Stimulated activated CD8-positive, alpha-beta memory T cell treated with anti-CD3 and anti-CD28 coated beads, Interleukin-12 subunit alpha, Interleukin-12 subunit beta, amount 100 ng/mL, for 24 hours (primary cell): ENCODE results near the gene KLHDC9.
"Not testable (repeated sequence)": the region's sequence is repeated elsewhere in the genome, so short reads cannot be mapped to it uniquely, and the experiment has no call there.

Experiments used
- DNase-seq: peaks from one replicate; pipeline ENCODE4 v3.0.0-alpha.2; 2020; ENCODE audit errors: extremely low read depth

Gene KLHDC9, protein sequence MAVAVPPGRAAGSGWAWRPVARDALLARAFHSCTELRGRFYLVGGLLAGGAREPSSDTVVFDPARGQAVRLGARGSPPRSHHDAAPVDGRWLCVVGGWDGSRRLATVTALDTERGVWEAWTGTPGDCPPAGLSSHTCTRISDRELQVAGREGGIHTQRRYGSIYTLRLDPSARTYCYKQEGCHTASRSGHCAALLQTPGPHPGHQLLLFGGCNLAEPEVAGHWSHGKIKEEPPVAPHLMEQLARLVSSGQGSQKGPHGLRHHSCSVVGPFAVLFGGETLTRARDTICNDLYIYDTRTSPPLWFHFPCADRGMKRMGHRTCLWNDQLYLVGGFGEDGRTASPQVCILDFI

DNA sequence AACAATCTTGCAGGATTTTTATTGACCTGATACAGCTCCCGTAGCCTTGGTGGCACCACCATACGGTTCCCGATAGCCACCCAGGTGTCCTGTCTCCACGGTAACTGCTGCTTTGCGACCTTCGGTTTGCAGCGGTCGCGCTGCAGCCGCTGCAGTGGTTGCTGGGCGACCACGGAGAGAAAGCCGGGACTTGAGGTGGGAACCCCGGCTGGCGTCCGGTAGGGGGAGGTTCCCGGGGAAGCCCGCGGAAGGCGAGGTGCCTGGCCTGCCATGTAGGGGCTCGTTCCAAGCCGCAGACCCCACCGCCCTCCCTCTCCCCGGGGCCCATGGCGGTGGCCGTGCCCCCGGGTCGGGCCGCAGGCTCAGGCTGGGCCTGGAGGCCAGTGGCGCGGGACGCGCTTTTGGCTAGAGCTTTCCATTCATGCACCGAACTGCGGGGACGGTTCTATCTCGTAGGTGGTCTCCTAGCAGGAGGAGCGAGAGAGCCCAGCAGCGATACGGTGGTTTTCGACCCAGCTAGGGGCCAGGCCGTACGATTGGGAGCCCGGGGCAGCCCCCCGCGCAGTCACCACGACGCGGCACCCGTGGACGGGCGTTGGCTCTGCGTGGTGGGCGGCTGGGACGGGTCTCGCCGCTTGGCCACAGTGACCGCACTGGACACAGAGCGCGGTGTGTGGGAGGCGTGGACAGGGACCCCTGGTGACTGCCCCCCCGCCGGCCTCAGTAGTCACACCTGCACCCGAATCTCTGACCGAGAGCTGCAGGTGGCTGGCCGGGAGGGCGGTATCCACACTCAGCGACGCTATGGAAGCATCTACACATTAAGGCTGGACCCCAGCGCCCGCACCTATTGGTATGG, at the start of gene KLHDC9:
TSS of gene KLHDC9 (plus strand) at position 152 of the 859 bp plus-strand sequence. CDS start at position 327, 175 bp downstream.
- DNase-seq = no peak

DNA sequence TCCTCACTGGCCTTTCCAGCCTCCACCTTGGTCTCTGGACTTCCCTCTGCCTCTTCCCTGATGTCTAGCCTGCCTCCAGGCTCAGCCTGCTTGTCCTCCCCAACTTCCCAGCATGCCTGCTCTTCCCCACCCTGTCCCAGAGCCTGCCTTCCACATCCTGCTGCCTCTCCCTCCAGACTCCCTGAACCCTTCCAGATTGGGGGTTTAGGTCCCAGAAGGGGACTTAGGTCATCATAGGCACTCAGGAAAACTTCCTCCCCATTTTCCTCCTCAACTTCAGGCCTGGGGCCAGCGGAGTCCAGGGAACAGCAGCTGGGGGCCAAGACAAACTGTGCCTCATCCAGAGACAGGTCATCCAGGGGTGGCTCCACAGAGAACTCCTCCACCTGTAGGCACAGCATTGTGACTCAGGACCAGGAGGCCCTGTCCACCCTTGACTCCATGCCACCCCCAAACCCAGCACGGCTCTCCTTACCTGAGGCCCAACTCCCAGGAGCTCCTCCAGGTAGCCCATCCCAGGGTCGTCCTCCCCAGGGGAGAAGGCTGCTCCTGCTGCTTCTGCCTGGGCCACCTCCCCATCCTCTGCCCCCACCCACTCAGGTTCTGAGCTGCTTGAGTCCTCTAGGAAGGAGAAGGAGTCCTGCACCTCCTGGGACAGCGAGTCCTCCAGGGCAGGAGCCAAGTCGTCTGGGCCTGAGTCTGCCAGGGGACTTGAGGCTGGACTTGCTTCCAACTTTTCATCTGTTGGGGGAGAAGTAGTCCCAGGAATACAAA, 49.0 kb upstream of the KLHDC9 start:
- no peak for DNase-seq

DNA sequence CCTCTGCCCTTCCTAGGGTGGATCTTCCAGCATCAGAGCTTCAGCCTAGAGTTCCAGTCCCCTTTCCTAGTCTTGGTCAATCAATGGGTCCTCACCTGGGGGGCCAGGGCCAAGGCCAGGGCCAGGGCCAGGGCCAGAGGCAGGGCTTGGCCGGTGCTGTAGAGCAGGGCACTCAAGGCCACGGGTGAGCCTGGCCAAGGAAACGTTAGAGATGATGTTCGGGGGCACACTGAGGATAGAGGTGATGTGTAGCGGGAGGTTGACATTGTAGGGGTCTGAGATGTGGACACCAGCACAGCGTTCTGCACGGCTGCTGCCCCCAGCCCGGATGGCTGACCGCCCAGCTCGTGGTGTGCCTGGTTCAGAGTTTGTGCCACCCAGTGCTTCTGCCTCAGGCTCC, 46.9 kb upstream of the KLHDC9 start:
- no peak for DNase-seq

DNA sequence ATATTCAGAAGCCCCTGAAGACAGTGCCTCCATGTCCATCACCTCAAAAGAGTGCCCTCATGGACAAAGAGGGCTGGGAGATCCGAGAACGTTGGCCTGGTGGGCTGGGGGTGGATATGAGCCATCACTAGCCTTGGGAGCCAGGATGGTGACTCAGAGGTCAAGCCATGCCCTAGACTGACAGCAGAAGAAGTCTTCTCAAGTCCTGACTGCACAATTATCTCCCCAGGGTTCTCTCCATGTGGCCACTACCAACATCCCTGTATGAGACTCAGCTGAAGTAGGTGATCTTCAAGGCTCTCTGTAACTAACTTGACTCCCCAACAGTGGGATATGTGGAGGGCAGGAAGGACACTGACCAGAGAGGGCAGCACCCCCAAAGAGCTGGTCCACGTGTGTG, 45.3 kb upstream of the KLHDC9 start:
- no peak for DNase-seq

DNA sequence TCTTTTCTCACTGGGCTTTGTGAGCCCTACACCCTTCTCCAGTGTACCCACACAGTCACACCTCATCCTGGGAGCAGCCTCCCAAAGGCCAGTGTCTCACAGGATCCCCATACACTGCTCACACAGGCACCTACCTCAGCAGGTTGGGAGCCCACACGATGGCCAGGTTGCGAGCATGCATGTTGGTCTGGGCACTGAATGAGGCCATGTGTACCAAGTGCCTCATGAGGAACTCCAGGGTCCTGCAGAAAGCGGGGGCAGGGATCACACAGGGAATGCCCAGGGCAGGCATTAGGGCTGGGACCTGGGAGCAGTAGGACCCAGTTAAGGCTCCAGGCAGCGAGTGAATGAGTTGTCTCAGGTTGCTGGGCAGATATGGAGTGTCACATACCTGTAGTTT, 43.9 kb upstream of the KLHDC9 start:
- no peak for DNase-seq

DNA sequence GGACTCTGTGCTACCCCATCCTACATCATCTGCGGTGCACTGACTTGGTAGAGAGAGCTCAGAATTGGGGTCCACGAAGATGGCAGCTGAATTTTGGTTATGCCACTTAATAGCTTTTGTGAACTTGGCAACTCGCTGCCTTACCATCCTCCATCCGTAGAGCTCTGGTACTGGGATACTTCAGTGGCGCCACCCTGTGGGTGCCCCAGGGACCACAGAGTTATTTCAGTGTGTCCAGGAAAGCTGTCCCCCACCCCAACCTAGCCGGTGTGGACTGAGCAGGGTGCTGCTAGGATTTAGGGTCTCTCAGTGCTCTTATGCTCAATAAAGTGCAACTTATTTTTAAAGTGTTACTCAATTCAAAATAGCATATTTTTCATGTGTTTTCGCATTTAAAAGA, 43.4 kb upstream of the KLHDC9 start:
- no peak for DNase-seq

DNA sequence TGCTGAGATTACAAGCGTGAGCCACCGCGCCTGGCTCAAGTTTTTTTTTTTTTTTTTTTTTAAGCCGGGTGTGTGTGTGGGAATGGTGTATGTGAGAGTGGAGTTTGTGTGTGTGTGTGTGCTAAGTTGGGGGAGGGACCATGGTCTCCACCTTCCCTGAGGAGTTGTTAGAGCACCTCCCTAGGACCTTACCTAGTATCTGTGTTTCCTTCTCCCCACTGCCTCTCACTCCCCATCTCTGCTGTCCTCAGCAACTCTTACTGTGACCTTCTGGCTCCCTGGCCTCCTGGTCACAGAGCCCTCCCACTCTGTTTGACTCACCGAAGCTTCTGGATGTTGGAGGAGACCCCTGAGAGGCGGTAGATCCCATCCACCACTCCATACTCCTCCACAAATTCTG, 38.9 kb upstream of the KLHDC9 start:
- no peak for DNase-seq

DNA sequence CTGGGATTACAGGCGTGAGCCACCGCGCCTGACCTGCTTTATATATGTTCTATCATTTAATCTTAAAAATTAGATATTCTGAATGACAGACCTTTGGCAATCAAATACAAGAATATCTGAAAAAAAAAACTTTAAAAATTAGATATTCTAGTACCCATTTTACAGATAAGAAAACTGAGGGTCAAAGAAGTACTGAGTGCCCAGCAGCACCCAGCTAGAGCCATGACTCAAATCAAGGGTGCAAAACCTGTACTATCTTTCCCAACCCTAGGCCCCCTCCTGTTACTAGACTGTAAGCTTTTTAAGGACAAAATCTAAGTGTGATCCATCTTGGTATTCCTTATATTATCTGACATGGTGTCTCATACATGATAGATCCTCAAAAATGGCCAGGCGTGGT, 36.7 kb upstream of the KLHDC9 start:
- DNase-seq = no peak

DNA sequence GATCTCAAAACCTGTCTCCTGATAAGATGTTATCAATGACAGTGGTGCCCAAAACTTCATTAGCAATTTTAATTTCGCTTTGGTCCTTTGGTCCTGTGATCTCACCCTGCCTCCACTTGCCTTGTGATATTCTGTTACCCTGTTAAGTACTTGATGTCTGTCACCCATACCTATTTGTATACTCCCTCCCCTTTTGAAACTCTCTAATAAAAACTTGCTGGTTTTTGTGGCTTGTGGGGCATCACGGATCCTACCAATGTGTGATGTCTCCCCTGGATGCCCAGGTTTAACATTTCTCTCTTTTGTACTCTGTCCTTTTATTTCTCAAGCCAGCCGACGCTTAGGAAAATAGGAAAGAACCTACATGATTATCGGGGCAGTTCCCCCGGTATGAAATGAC, 34.2 kb upstream of the KLHDC9 start:
- DNase-seq = not testable (repeated sequence)

DNA sequence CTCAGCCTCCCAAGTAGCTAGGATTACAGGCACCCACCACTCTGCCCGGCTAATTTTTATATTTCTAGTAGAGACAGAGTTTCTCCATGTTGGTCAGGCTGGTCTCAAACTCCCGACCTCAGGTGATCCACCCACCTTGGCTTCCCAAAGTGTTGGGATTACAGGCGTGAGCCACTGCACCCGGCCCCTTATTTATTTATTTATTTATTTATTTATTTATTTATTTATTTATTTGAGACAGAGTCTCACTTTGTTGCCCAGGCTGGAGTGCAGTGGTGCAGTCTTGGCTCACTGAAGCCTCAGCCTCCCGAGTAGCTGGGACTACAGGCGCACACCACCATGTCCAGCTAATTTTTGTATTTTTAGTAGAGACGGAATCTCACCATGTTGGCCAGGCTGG, 32.5 kb upstream of the KLHDC9 start:
- DNase-seq = not testable (repeated sequence)

DNA sequence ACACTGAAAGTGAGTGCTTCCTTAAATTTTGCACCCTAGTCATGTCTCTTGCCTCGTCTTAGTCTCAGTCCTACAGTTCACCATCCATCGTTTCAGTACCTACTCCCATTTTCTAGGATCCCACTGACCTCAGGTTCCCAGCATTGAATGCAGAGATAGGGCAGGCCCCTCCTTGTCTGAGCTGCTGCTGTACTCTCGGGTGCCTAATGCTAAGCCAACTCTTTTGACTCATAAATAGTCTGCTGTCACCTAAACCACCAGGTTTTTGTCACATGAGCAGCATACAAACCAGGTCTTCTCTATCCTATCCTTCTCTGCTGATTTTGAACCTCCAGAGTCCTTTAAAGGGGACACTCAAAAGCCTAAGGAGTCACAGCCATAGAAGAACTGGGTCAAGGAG, 31.5 kb upstream of the KLHDC9 start:
- no peak for DNase-seq

DNA sequence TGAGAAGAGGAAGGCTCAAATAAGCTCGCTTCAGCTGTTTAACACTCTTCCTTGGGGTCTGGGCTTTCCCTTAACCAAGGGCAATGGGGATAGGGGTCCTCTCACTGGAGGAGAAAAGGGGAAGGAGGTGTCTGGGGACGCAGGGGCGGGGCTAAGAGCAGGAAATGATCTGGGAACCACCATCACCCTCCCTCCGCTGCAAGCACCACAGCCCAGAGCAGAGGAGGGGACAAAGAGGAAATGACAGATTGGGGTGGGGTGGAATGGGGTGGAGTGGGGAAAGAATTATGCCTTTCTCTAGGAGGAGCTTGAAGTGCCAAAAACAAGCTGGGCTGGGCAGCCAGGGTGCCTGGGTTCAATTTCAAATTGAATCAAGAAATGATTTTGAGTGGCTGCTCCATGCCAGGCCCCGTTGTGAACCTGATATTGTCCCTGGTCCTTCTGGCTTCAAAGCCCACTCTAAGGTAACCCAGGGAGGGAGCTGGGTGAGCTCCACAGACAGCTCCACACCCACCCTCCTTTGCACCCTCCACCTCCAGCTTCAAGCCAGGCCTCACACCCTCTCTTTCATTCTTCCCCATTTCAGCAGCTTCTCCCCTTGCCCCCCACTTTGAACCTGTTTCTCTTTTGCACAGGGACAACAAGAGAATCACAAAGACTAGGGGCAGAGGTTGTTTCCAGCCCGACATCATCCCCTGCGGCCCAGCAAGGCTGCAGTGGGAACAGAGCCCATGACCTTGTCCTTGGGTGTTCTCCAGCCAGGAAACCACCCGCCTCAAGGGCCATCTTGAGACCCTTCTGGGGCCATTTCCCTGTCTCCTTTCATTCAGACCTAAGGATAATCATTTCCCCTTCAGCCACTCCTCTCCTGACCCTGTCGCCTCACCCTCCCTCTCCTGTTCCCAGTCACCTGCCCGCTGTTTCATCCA, 29.6 kb upstream of the KLHDC9 start:
- peak; percentile 60 for DNase-seq

DNA sequence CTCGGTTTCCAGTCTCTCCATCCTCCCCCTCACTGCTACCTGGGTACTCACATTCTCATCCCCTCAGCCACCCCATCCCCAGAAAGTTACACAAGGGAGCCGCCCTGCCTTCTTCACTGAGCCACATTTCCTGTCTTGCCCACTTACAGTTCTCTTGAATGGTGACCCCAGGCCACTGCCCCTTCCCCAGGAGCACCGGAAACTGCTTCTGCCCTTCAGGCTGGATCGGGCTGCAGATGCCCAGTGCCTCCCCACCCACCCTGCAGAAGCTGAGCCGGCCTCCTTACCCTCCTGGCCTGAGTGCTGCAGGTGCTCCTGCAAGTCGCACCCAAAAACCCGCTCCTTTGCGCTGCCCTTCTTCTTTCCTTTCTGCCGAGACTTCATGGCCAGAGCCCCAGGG, 28.9 kb upstream of the KLHDC9 start:
- no peak for DNase-seq

DNA sequence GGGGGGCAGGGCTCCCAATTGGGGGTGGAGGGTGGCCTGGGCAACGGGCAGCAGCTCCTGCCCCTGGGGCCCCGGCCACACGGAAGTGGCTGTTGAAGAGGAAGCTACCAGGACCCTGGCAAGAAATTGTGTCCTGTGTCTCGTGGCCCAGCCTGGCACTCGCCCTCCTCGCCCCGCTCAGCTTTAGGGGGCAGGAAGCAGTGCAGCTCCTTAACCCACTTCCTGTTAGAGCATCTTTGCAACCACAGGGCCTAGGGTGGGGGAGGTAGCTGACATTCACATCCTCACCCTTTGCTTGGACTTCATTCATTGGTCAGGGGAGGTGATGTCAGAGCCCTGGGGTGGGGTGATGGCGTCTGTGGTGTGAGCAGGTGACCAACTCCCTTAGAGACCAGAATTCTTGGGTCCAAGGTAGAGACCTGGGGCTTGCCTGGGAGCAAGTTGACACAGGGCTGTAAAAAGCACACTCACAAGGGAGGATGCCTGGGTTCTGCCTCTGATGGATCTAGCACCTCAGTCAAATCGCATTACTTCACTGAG, 28.4 kb upstream of the KLHDC9 start, which contains the start of gene ARHGAP30:
TSS of gene ARHGAP30 (minus strand) at position 161 of the 540 bp plus-strand sequence. CDS start 267 bp downstream, outside the sequence.
- peak; percentile 60 for DNase-seq

DNA sequence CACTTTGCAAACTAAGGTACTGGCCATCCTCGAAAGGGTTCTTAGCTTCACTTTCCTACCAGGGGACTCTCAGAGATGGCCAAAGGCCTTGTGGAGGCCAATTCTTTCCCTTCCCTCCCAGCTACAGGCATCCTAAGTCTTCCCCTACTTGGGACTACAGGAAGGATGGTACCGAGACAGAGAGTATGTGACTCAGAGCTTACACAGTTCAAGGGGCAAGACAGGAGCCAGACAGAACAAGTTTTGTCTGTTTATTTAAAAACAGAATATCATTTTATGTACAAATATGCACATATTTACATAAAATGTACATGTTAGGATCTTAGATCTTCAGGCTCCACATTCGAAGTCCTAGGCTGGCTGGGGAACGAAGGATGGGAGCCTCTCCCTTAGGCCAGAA, 27.4 kb upstream of the KLHDC9 start:
- no peak for DNase-seq

DNA sequence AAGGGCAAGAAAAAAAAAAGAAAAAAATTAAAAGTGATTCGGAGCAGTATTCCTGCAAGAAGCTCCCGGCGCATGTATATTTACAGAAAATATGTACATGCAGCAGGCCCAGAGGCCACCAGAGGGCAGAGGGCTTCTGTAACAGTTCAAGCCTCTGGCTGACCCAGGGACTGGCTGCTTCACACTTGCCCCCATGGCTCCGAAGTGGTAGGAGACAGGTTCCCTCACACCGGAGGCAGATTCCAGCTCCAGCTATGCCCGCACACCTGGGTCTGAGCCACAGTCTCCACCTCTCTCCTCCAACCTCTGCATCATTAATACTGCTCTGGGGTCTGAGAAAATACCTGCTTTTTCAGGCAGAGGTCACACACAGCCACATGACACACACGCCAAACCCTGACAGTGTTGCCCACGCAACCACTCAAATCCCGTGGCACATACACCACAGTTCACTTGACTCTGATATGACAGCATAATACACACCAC, 26.2 kb upstream of the KLHDC9 start:
- DNase-seq = no peak

DNA sequence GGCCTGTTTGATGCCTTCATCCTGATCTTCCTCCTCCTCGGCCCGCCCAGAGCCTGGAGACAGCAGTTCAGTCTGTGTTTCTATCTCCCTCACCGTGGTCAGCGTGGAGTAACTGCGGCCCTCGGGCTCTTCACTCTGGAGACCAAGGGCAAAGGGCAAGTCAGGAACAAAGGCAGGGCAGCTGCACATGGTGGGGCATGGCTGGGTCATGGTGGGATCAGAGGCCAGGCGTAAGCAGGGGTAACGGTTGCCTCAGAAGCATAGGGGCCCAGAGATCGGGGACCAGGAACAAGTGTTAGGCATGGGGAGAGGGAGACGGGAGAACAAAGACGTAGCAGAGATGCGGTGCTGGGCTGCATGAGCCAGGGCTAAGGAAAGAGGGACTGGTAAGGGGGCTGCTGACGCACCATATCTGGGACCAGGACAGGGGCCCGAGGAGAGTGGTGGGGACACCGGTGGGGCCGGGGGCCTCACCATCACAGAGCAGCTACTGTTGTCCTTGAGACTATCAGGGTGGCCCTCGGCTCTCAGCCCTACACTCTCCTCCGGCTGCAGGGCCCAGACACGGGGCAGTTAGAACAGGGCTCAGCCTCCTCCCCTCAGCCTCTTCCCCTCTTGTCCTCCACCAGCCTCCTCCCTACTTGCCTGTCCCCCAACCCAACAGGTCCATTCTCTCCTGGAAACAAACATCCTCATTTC, 25.3 kb upstream of the KLHDC9 start:
- DNase-seq = no peak

DNA sequence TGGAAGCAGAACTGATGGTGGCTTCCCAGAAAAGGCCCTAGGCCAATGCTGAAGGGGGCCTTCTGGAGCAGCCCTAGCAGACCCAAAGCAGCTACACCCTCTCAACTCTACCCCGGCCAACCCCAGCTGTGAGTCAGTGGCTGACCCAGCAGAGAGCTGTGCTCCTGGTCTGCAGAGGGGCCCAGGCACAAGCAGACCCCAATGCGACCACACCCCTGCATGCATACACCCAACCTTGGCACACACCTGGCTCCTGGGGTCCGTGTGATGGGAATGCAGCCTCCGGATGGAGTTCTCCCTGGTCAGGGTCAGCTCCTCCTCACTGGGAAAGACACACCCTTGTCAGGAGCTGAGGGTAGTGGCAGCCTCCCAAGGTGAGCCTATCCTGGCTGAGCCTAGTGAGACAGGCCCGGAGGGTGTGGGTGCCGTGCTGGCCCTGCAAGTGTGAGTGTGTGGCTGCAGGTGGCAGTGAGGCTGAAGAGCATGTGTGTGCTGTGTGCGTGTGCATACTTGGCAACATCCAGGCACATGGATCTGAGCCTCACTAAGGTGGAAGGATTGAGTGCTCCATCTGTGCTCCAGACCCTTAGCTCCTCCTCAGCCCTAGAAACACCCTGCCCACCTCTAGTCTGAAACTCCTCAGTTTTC, 24.6 kb upstream of the KLHDC9 start:
- no peak for DNase-seq

DNA sequence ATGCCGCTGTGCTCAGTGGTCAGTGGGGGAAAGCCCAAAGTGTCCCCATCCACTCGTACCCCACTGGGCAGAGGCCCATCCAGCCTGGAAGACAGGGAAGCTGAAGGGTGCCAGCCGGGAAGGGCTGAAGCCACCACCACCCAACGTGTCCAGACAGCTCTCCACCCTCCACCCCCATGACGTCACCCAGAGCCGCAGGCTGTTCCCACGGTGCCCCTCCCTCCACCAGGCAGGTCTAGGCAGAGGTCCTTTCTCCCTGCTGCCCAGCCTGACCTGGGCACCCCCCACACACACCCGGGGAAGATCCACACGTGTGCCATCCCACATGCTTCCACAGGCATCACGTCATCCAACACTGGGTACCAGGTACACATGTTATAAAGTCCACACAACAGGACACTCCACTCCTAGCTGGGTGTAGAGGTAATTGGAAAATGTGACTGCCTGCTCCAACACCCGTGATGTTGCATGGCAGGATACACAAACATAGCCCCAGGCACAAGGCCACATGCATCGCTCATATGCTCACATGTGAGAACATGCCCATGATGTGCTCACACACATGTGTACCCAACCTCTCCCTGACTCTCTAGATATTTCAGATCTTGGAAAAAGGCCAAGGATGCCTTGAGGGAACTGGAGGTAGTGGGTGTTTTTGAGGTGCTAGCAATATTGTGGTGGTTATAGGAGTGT, 23.3 kb upstream of the KLHDC9 start:
- DNase-seq = no peak
